Measurements from ENCODE around the gene XRCC4. TPM values are rescaled to one million over a fixed set of nuclear protein-coding genes. Genes with fewer than 3 reads are reported as not detected.

XRCC4 gene
- total RNA-seq, 1 donor, result 8.0 TPM

DNA sequence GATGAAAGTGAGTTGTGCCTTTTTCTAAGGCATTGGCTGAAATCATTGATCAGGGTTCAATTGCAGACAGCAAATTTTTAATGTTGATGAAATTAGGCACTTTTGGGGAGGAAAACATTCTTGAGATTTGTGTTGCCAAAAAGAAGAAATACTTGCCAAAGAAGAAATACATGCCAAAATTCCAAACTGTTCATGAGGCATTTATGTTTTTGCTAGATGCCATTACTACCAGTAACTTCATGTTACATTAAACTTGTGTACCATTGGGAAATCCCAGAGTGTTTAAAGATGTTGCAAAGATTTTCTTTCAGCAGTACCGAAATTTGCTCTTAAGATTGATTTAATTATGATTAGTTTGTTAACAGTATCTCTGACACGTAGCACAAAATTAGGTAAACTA, 7.0 kb downstream of the XRCC4 start:
- DNase-seq (ENCODE audit: insufficient read length, low spot score, missing footprints), result no peak
- Histone ChIP-seq H3K9me3 (ENCODE audit: low read depth, low read length) (no peaks in the 10 kb centered on the region), H3K36me3 (ENCODE audit: insufficient read depth, low read length) (no peaks in the 10 kb centered on the region), H3K27ac (ENCODE audit: low read depth, low read length) (no peak overlapping the region), H4K20me1 (ENCODE audit: insufficient read depth, low read length) (no peaks in the 10 kb centered on the region), H3K27me3 (ENCODE audit: insufficient read depth, low read length) (no peaks in the 10 kb centered on the region), H3K4me1 (ENCODE audit: insufficient read depth, low read length) (no peaks in the 10 kb centered on the region), H2AFZ (ENCODE audit: low read length) (no peak overlapping the region), H3K4me2 (ENCODE audit: insufficient read depth, low read length) (no peak overlapping the region), H3K4me3 (ENCODE audit: insufficient read depth, low read length) (no peak overlapping the region), H3K79me2 (ENCODE audit: insufficient read depth, low read length) (no peaks in the 10 kb centered on the region)
- TF ChIP-seq, protein P1, sequence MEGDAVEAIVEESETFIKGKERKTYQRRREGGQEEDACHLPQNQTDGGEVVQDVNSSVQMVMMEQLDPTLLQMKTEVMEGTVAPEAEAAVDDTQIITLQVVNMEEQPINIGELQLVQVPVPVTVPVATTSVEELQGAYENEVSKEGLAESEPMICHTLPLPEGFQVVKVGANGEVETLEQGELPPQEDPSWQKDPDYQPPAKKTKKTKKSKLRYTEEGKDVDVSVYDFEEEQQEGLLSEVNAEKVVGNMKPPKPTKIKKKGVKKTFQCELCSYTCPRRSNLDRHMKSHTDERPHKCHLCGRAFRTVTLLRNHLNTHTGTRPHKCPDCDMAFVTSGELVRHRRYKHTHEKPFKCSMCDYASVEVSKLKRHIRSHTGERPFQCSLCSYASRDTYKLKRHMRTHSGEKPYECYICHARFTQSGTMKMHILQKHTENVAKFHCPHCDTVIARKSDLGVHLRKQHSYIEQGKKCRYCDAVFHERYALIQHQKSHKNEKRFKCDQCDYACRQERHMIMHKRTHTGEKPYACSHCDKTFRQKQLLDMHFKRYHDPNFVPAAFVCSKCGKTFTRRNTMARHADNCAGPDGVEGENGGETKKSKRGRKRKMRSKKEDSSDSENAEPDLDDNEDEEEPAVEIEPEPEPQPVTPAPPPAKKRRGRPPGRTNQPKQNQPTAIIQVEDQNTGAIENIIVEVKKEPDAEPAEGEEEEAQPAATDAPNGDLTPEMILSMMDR (IDR thresholded peaks at IDR 0.05; ENCODE audit: extremely low read depth, low read depth, low read length), result no peak

DNA sequence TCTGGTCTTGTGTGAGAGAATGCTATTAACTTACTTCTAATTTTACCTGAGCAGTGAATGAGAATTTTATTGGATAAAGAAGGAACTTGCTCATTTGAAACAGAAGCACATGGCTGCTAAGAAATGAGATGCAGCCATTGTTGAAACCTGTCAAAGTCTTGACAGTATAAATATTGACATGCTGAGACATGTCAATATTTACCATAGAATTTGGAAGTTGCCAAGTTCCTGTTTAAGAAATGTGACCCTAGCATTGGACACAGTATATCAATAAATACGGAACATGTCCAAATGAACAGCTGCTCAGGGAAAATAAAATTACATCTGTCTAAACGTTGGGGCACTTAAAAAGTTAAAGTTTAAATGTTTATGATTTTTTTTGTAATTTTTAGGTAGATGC, 7.8 kb downstream of the XRCC4 start:
- Histone ChIP-seq H3K9me3 (ENCODE audit: low read depth, low read length) (no peaks in the 10 kb centered on the region), H3K27me3 (ENCODE audit: insufficient read depth, low read length) (no peaks in the 10 kb centered on the region), H2AFZ (ENCODE audit: low read length) (no peak overlapping the region), H3K36me3 (ENCODE audit: insufficient read depth, low read length) (no peaks in the 10 kb centered on the region), H3K4me3 (ENCODE audit: insufficient read depth, low read length) (no peak overlapping the region), H3K27ac (ENCODE audit: low read depth, low read length) (no peak overlapping the region), H3K79me2 (ENCODE audit: insufficient read depth, low read length) (peaks cover 3% of the 10 kb centered on the region), H3K4me1 (ENCODE audit: insufficient read depth, low read length) (no peaks in the 10 kb centered on the region), H3K4me2 (ENCODE audit: insufficient read depth, low read length) (no peak overlapping the region), H4K20me1 (ENCODE audit: insufficient read depth, low read length) (no peaks in the 10 kb centered on the region)
- no peak for DNase-seq (ENCODE audit: insufficient read length, low spot score, missing footprints)
- TF ChIP-seq, protein P1 (IDR thresholded peaks at IDR 0.05; ENCODE audit: extremely low read depth, low read depth, low read length), result no peak

DNA sequence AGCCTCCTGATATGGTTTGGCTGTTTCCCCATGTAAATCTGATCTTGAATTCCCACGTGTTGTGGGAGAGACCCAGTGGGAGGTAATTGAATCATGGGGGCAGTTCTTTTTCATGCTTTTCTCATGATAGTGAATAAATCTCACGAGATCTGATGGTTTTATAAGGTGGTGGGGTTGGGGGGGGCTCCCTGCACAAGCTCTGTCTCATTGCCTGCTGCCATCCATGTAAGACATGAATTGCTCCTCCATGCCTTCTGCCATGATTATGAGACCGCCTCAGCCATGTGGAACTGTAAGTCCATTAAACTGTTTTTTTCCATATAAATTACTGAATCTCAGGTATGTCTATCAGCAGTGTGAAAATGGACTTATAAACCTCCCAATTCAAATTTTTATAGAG, 12.8 kb downstream of the XRCC4 start:
- Histone ChIP-seq H3K27ac (ENCODE audit: low read depth, low read length) (no peak overlapping the region), H4K20me1 (ENCODE audit: insufficient read depth, low read length) (no peaks in the 10 kb centered on the region), H3K79me2 (ENCODE audit: insufficient read depth, low read length) (peaks cover 3% of the 10 kb centered on the region)

DNA sequence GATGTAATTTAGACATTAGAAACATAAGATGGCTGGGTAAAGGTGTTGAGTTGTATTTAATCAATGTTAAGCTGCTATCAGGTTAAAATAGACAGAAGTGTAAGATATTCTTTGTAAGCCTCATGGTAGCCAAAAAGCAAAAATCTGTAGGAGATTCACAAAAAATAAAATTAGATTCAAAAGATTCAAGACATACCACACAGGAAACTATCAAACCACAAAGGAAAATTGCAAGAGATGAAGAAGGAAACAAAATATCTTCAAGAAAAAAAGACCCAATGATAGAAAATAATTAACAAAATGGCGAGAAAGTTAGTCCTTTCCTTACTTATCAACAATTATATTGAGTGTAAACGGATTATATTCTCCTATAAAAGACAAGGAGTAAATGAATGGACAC, 15.3 kb downstream of the XRCC4 start:
- Histone ChIP-seq H3K4me2 (ENCODE audit: insufficient read depth, low read length) (no peak overlapping the region), H3K27ac (ENCODE audit: low read depth, low read length) (no peak overlapping the region), H3K4me1 (ENCODE audit: insufficient read depth, low read length) (peaks cover 24% of the 10 kb centered on the region), H3K36me3 (ENCODE audit: insufficient read depth, low read length) (no peaks in the 10 kb centered on the region), H3K79me2 (ENCODE audit: insufficient read depth, low read length) (peaks cover 3% of the 10 kb centered on the region), H4K20me1 (ENCODE audit: insufficient read depth, low read length) (peaks cover 2% of the 10 kb centered on the region), H2AFZ (ENCODE audit: low read length) (no peak overlapping the region), H3K9me3 (ENCODE audit: low read depth, low read length) (no peaks in the 10 kb centered on the region), H3K4me3 (ENCODE audit: insufficient read depth, low read length) (no peak overlapping the region), H3K27me3 (ENCODE audit: insufficient read depth, low read length) (no peaks in the 10 kb centered on the region)
- DNase-seq (ENCODE audit: insufficient read length, low spot score, missing footprints), result no peak
- TF ChIP-seq, protein P1 (IDR thresholded peaks at IDR 0.05; ENCODE audit: extremely low read depth, low read depth, low read length), result no peak

More for the DNA sequence above, 12.8 kb downstream of the XRCC4 start:
- no peaks in the 10 kb centered on the region for H3K4me1 ChIP-seq (ENCODE audit: insufficient read depth, low read length)
- H2AFZ ChIP-seq (ENCODE audit: low read length), result no peak overlapping the region
- no peaks in the 10 kb centered on the region for H3K9me3 ChIP-seq (ENCODE audit: low read depth, low read length)
- H3K36me3 ChIP-seq (ENCODE audit: insufficient read depth, low read length), result no peaks in the 10 kb centered on the region
- TF ChIP-seq, protein P1 (IDR thresholded peaks at IDR 0.05; ENCODE audit: extremely low read depth, low read depth, low read length), result no peak
- no peak for DNase-seq (ENCODE audit: insufficient read length, low spot score, missing footprints)
- H3K4me2 ChIP-seq (ENCODE audit: insufficient read depth, low read length), result no peak overlapping the region
- H3K27me3 ChIP-seq (ENCODE audit: insufficient read depth, low read length), result no peaks in the 10 kb centered on the region
- no peak overlapping the region for H3K4me3 ChIP-seq (ENCODE audit: insufficient read depth, low read length)
